K562 (cell line): ENCODE measurements around the gene RALGAPA2.

Experiments used
- CHCHD3 ChIP-seq: fragments of 250-450 bp; sonication (Bioruptor Pico); IDR thresholded peaks from 2 replicates; pipeline ENCODE4 v2.1.2; 2022; ENCODE audit warnings: mild to moderate bottlenecking
- EGR1 ChIP-seq: fragments of 450-650 bp; conservative IDR thresholded peaks from 2 replicates; pipeline ENCODE4 v1.6.1; 2017; ENCODE audit warnings: mild to moderate bottlenecking
- HIVEP1 ChIP-seq: fragments of 250-450 bp; sonication (Bioruptor Pico); IDR thresholded peaks from 2 replicates; pipeline ENCODE4 v1.4.0; 2020; ENCODE audit warnings: mild to moderate bottlenecking
- NCOA2 ChIP-seq, 2 experiments: fragments of 450-650 bp; IDR thresholded peaks; 2 replicates each; pipeline ENCODE4 v1.6.1; 2018; ENCODE audit warnings: mild to moderate bottlenecking in 2 of 2, moderate library complexity in 1 of 2; ENCODE audit not compliant: partially characterized antibody in 2 of 2
- RFX5 ChIP-seq: IDR thresholded peaks from 2 replicates; pipeline ENCODE4 v1.6.1; 2011; ENCODE audit warnings: low read depth, mild to moderate bottlenecking, improper control_type of control experiment, low read length
- TEAD4 ChIP-seq, 2 experiments: sonication (generic) in 1 of 2; formaldehyde crosslinking in 1 of 2; IDR thresholded peaks; 2 replicates each; pipeline versions ENCODE4 v1.6.1 to v1.8.0; 2012 to 2022; ENCODE audit warnings: borderline replicate concordance in 1 of 2, inconsistent platforms in 1 of 2, low read length in 1 of 2, mild to moderate bottlenecking in 1 of 2, missing genetic modification reagents in 1 of 2
- ZFX ChIP-seq: sonication (generic); formaldehyde crosslinking; IDR thresholded peaks from 2 replicates; pipeline ENCODE4 v1.8.0; 2022; ENCODE audit warnings: mild to moderate bottlenecking, missing genetic modification reagents, moderate library complexity
- ZNF239 ChIP-seq: fragments of 250-450 bp; sonication (Bioruptor Pico); IDR thresholded peaks from 2 replicates; pipeline ENCODE4 v1.4.0; 2020; ENCODE audit warnings: mild to moderate bottlenecking
- TF ChIP-seq, protein P1 (sequence below), 3 experiments: IDR thresholded peaks in 2 of 3; conservative IDR thresholded peaks in 1 of 3; 2 replicates each; pipeline ENCODE4 v1.5.1; 2011 to 2012; ENCODE audit warnings: low read length in 3 of 3, mild to moderate bottlenecking in 3 of 3, control low read depth in 2 of 3, improper control_type of control experiment in 1 of 3, inconsistent platforms in 1 of 3, low read depth in 1 of 3, mixed read lengths in 1 of 3, moderate library complexity in 1 of 3; ENCODE audit not compliant: insufficient read depth in 2 of 3
- TF ChIP-seq, protein P2 (sequence below): sonication (generic); formaldehyde crosslinking; IDR thresholded peaks from 2 replicates; pipeline ENCODE4 v1.9.0; 2022; ENCODE audit warnings: mild to moderate bottlenecking, missing genetic modification reagents
- TF ChIP-seq, protein P3 (sequence below): fragments of 450-650 bp; conservative IDR thresholded peaks from 2 replicates; pipeline ENCODE4 v1.6.1; 2016; ENCODE audit warnings: missing genetic modification characterization, low read depth, mild to moderate bottlenecking, control low read depth, missing compliant biosample characterization

DNA sequence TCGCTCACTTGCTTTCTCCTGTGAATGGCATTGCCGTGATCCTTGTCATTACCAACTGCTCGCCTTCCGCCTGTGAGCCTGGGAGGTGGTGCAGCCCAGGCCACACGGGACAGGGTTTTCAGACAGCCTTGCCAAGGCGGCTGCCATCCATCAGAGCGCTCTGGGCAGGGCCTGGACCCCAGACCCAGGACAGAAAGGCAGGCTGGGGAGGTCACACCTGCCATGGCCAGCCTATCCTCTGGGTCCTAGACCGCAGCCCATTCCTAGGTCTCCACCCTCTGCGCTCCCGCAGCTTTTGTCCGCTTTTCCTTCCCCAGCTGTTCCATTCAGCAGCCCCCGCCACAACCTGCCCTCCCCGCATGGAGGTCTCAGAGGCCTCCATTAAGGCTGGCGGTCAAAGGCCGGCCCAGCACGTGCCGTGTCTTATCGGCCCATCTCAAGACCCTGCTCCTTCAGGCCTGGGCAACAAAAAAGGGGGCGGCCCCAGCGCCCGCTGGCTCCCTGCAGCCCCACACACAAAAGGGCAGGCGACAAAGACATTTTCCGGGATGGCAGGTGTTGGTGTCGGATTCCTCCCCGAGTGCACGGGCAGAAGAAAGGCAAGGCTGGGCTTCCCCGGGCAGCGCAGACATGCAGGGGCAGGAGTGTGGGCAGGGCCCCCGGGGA lies 316.4 kb downstream of the RALGAPA2 start:
- TF ChIP-seq RFX5 (no peak), CHCHD3 (CRISPR knock-in tag) (no peak), HIVEP1 (CRISPR knock-in tag) (no peak), TEAD4 (IDR thresholded peaks at IDR 0.05; ENCODE audit: low read length) (no peak), TEAD4 (CRISPR knock-in tag; IDR thresholded peaks at IDR 0.05; ENCODE audit: borderline replicate concordance) (no peak), ZNF239 (no peak), EGR1 (no peak), NCOA2 (IDR thresholded peaks at IDR 0.05; ENCODE audit: partially characterized antibody in 2 of 2) (no peak), ZFX (CRISPR knock-in tag) (no peak)
- TF ChIP-seq, protein P1, sequence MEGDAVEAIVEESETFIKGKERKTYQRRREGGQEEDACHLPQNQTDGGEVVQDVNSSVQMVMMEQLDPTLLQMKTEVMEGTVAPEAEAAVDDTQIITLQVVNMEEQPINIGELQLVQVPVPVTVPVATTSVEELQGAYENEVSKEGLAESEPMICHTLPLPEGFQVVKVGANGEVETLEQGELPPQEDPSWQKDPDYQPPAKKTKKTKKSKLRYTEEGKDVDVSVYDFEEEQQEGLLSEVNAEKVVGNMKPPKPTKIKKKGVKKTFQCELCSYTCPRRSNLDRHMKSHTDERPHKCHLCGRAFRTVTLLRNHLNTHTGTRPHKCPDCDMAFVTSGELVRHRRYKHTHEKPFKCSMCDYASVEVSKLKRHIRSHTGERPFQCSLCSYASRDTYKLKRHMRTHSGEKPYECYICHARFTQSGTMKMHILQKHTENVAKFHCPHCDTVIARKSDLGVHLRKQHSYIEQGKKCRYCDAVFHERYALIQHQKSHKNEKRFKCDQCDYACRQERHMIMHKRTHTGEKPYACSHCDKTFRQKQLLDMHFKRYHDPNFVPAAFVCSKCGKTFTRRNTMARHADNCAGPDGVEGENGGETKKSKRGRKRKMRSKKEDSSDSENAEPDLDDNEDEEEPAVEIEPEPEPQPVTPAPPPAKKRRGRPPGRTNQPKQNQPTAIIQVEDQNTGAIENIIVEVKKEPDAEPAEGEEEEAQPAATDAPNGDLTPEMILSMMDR (IDR thresholded peaks at IDR 0.05 in 2 of 3, conservative IDR thresholded peaks at IDR 0.05 in 1 of 3; ENCODE audit: insufficient read depth in 2 of 3, low read depth in 1 of 3, low read length in 3 of 3), result no peak
- TF ChIP-seq, protein P2, sequence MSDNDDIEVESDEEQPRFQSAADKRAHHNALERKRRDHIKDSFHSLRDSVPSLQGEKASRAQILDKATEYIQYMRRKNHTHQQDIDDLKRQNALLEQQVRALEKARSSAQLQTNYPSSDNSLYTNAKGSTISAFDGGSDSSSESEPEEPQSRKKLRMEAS, result no peak
- TF ChIP-seq, protein P3, sequence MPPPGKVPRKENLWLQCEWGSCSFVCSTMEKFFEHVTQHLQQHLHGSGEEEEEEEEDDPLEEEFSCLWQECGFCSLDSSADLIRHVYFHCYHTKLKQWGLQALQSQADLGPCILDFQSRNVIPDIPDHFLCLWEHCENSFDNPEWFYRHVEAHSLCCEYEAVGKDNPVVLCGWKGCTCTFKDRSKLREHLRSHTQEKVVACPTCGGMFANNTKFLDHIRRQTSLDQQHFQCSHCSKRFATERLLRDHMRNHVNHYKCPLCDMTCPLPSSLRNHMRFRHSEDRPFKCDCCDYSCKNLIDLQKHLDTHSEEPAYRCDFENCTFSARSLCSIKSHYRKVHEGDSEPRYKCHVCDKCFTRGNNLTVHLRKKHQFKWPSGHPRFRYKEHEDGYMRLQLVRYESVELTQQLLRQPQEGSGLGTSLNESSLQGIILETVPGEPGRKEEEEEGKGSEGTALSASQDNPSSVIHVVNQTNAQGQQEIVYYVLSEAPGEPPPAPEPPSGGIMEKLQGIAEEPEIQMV (tag), result no peak
